WTC11 (cell line): Measurements from ENCODE around the gene PRB3.

ENCODE experiments used
- ATF2 ChIP-seq: sonication (generic); formaldehyde crosslinking; IDR thresholded peaks from 2 replicates; pipeline ENCODE4 v1.8.1; 2022; ENCODE audit warnings: low read depth, missing genetic modification reagents, borderline replicate concordance
- CBFB ChIP-seq: sonication (generic); formaldehyde crosslinking; IDR thresholded peaks from 2 replicates; pipeline ENCODE4 v1.8.1; 2022; ENCODE audit warnings: mild to moderate bottlenecking, low read depth, missing genetic modification reagents
- CTCF ChIP-seq: fragments of 200-600 bp; IDR thresholded peaks from 2 replicates; pipeline ENCODE4 v1.8.0; 2022; ENCODE audit warnings: antibody characterized with exemption
- FOXJ3 ChIP-seq: sonication (generic); formaldehyde crosslinking; IDR thresholded peaks from 2 replicates; pipeline ENCODE4 v1.9.0; 2021; ENCODE audit warnings: missing genetic modification reagents, mild to moderate bottlenecking, borderline replicate concordance
- GABPB1 ChIP-seq: sonication (generic); formaldehyde crosslinking; IDR thresholded peaks from 2 replicates; pipeline ENCODE4 v1.8.1; 2023; ENCODE audit warnings: mild to moderate bottlenecking, missing genetic modification reagents
- MYBL2 ChIP-seq: sonication (generic); formaldehyde crosslinking; IDR thresholded peaks from 2 replicates; pipeline ENCODE4 v1.8.1; 2023; ENCODE audit warnings: mild to moderate bottlenecking, moderate library complexity, missing genetic modification reagents
- NFE2L1 ChIP-seq: sonication (generic); formaldehyde crosslinking; IDR thresholded peaks from 2 replicates; pipeline ENCODE4 v1.8.1; 2023; ENCODE audit warnings: missing genetic modification reagents
- PREB ChIP-seq: sonication (generic); formaldehyde crosslinking; IDR thresholded peaks from 2 replicates; pipeline ENCODE4 v1.8.1; 2022; ENCODE audit warnings: mild to moderate bottlenecking, missing genetic modification reagents, moderate library complexity, borderline replicate concordance
- SP1 ChIP-seq: sonication (generic); formaldehyde crosslinking; conservative IDR thresholded peaks from 2 replicates; pipeline ENCODE4 v1.8.1; 2022; ENCODE audit warnings: missing genetic modification reagents
- TEAD1 ChIP-seq: sonication (generic); formaldehyde crosslinking; IDR thresholded peaks from 2 replicates; pipeline ENCODE4 v1.8.0; 2022; ENCODE audit warnings: mild to moderate bottlenecking, missing genetic modification reagents
- TP53 ChIP-seq: sonication (generic); formaldehyde crosslinking; IDR thresholded peaks from 2 replicates; pipeline ENCODE4 v1.8.1; 2023; ENCODE audit warnings: mild to moderate bottlenecking, missing genetic modification reagents
- ZNF532 ChIP-seq: fragments of 250-450 bp; sonication (Bioruptor Pico); IDR thresholded peaks from 2 replicates; pipeline ENCODE4 v1.9.0; 2021; ENCODE audit warnings: mild to moderate bottlenecking, borderline replicate concordance
- TF ChIP-seq, protein P1 (sequence below): sonication (generic); formaldehyde crosslinking; IDR thresholded peaks from 2 replicates; pipeline ENCODE4 v1.8.1; 2022; ENCODE audit warnings: low read depth, mild to moderate bottlenecking, moderate library complexity, missing genetic modification reagents, borderline replicate concordance

- TF ChIP-seq CTCF, result no peak
- TF ChIP-seq MYBL2 (CRISPR knock-in tag), result no peak
- TF ChIP-seq GABPB1 (CRISPR knock-in tag), result no peak
- no peak for TF ChIP-seq NFE2L1 (CRISPR knock-in tag)
- TF ChIP-seq, protein P1, sequence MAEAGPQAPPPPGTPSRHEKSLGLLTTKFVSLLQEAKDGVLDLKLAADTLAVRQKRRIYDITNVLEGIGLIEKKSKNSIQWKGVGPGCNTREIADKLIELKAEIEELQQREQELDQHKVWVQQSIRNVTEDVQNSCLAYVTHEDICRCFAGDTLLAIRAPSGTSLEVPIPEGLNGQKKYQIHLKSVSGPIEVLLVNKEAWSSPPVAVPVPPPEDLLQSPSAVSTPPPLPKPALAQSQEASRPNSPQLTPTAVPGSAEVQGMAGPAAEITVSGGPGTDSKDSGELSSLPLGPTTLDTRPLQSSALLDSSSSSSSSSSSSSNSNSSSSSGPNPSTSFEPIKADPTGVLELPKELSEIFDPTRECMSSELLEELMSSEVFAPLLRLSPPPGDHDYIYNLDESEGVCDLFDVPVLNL, result no peak
- no peak for TF ChIP-seq SP1 (CRISPR knock-in tag)
- TF ChIP-seq ZNF532 (CRISPR knock-in tag), result no peak
- no peak for TF ChIP-seq FOXJ3 (CRISPR knock-in tag)
- no peak for TF ChIP-seq TP53
- TF ChIP-seq CBFB (CRISPR knock-in tag), result no peak
- no peak for TF ChIP-seq ATF2 (CRISPR knock-in tag)
- no peak for TF ChIP-seq TEAD1 (CRISPR knock-in tag)
- TF ChIP-seq PREB, result no peak
These were observed at the start of gene PRB3 for GRCh38 chr12:11269607-11270006.
